GM10248 (cell line): ENCODE results near the gene OXA1L.

Experiments used
- CTCF ChIA-PET: fragments of 300-600 bp; sonication (Branson Sonifier 250); formaldehyde crosslinking; extraction: SDS; loops from one replicate; lab custom pipeline; 2021; ENCODE audit warnings: antibody characterized with exemption; lab: Yijun Ruan, JAX
- POLR2A ChIA-PET: fragments of 350-650 bp; sonication (Branson Sonifier 250); formaldehyde crosslinking; extraction: SDS; loops from one replicate; lab custom pipeline; 2020; ENCODE audit warnings: antibody characterized with exemption; lab: Yijun Ruan, JAX
- DNase-seq: peaks from one replicate; pipeline ENCODE4 v3.0.0; 2012; ENCODE audit errors: extremely low spot score
- CTCF ChIP-seq: IDR thresholded peaks from 2 replicates; pipeline ENCODE4 v1.5.1; 2012; ENCODE audit warnings: mild to moderate bottlenecking, low read depth; ENCODE audit errors: extremely low read depth, missing control alignments, control extremely low read depth

OXA1L gene

GRCh38 chr14:22813145-22813544 is 46.7 kb downstream of the OXA1L start:
- POLR2A ChIA-PET = no interaction called here
- TF ChIP-seq CTCF = no peak
- CTCF ChIA-PET = interaction anchor here (0.8 to 14.9 kb wide), 13 partner anchors 8 to 429 kb away, joined by 3 to 262 read pairs (median 4); no protein-coding TSS in a partner anchor
- DNase-seq = no peak

DNA sequence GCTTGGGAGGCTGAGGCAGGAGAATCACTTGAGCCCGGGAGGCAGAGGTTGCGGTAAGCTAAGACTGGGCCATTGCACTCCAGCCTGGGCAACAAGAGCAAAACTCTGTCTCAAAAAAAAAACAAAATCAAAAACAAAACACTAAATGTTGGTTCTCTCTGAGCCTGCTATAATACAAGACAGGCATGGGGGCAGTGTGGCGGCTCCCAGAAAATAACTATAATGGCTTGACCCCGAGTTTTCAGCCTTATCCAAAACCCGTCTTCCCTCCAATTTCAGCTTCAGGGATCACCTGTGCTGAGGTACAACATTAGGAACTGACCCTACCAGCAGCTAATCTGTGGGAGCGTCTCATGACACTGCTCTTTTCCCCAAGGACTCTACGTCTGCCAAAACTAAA is 47.9 kb downstream of the OXA1L start:
- CTCF ChIA-PET = interaction anchor here (1.1 to 14.9 kb wide), 2 partner anchors 10 to 40 kb away, joined by 7 to 262 read pairs; no protein-coding TSS in a partner anchor

DNA sequence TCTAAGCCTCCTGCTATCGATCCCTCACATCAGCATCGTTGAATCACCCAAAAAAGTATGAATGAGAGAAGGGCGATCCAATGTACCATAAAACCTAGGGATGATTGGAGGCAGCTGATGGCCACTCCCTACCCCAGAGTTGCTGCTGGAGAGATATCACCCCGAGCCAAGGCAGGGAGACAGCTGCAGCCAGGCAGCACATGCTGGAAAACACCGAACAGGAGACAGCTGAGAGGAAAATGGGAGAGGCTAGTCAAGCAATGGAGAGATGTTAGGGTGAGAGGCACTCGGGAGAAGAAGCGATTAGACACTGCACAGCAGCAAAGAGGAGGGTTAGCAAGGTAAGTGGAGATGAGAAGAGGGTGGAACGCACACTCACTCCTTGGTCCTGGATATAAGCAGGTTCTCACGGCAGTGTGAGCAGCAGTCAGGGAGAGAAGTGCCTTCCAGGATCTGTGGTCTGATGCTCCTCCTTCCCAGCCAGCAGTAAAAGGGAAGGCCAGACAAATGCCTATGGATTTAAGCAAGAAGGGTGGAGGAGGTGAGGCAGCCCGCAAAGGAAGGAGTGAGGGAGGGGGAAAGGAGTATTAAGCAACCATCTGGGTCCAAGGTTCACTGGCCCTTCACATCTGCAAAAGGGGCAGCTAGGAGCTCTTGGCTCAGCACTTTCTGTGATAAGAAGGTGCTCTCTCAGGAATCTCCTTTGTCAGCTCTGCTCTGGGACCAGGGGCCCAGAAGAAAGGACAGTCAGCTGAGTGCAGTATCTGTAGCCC is 48.6 kb downstream of the OXA1L start, which contains the start of gene SLC7A7:
Gene SLC7A7 (minus strand): TSS at position 495 of the 773 bp plus-strand sequence. CDS start 2,037 bp downstream, outside the sequence.
- DNase-seq = no peak
- ChIA-PET CTCF (interaction anchor here (1.1 to 14.9 kb wide), 3 partner anchors 9 to 40 kb away, joined by 7 to 262 read pairs (median 7); no protein-coding TSS in a partner anchor), POLR2A (interaction anchor here (0.5 to 0.6 kb wide), 2 partner anchors 9 to 164 kb away, joined by 4 to 5 read pairs; no protein-coding TSS in a partner anchor)
- TF ChIP-seq CTCF = no peak

More for the DNA sequence above, 47.9 kb downstream of the OXA1L start:
- POLR2A ChIA-PET = interaction anchor here (0.6 kb wide), 1 partner anchor 163 kb away, joined by 4 read pairs; no protein-coding TSS in a partner anchor
- DNase-seq = no peak
- no peak for TF ChIP-seq CTCF

DNA sequence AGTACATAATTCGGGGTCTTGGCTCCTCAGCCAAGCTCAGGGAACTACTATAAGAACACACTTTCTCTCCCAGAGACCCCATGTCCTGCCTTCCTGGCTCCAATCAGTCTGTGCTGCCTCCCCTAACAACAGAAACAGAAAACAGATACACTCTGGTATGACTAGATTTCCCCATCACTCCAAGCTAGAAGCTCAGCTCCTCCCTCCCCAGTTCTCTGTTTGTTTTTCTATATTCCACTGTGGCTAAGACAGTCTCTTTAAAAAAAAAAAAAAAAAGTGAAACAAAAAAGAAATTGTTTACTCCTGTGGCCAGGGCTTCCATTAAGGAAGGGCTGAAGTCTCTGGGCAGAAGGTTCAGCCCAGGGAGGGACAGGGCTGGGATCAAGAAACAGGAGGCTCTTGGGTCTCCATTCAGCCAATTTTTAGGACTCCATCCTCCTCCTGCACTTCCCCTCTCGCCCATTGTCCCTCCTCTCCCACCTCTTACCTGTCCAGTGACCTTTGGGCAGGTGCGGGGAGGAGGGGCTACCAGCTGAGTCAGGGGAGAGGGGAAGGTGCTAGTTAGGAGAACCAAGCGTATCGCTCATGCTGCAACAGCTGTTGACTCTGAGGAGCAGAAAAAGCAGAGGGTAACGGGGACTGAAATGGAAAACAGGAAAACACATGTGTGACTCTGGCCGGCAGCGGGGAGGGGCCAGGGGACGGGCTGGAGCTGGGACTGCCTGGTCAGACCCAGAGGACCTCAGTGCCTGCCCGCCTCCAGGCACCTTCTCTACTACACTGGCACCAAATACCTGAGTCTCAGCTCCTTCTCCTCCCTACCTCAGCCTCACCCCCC is 52.9 kb downstream of the OXA1L start:
- CTCF ChIA-PET = interaction anchor here (0.9 to 14.9 kb wide), 10 partner anchors 11 to 263 kb away, joined by 3 to 262 read pairs (median 4); partner anchors contain the start of genes LRP10 and MRPL52
- DNase-seq = peak; percentile 42
- no peak for TF ChIP-seq CTCF
- POLR2A ChIA-PET = interaction anchor here (1.2 kb wide), 1 partner anchor 53 kb away, joined by 3 read pairs; the partner anchor contains the start of gene OXA1L

DNA sequence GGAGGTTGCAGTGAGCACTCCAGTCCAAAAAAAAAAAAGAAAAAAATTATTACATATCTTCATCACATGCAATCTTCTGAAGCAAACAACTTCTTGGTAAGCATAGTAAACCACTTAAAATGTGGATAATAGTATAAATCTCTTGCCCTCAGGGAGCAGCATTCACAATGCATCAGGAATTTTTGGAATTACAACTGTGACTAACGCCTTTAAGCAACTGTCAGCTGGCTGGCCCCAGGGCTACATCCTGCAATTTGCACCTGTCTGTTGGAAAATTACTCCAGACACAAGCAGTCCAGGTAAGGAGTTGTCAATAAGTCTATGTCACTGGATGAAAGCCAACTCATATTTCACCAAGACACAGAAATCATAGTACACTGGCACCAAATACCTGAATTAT is 54.2 kb downstream of the OXA1L start:
- DNase-seq = no peak
- ChIA-PET POLR2A (no interaction called here), CTCF (interaction anchor here (0.9 to 14.9 kb wide), 9 partner anchors 8 to 251 kb away, joined by 3 to 262 read pairs (median 4); partner anchors contain the start of genes DAD1 and MRPL52)
- no peak for TF ChIP-seq CTCF
